SK-N-SH treated with all-trans-retinoic acid at 6 μM for 48 hours (cell line): ENCODE data around the gene LAPTM5.

Source experiments
- ATAC-seq: fragments of 200-7000 bp; cut with Tn5 transposase; 3 replicates; pipeline ENCODE4 v1.9.1; 2020; ENCODE audit warnings: mild to moderate bottlenecking, moderate library complexity
- ARNTL ChIP-seq: fragments of 450-650 bp; formaldehyde crosslinking; IDR thresholded peaks from 2 replicates; pipeline ENCODE4 v1.5.0; 2020; ENCODE audit warnings: low read depth, mild to moderate bottlenecking, moderate library complexity, borderline replicate concordance
- BACH2 ChIP-seq: fragments of 250-450 bp; sonication (Bioruptor Pico); IDR thresholded peaks from 2 replicates; pipeline ENCODE4 v1.9.0; 2021; ENCODE audit warnings: mild to moderate bottlenecking, borderline replicate concordance
- CSDC2 ChIP-seq: fragments of 250-450 bp; sonication (Bioruptor Pico); IDR thresholded peaks from 2 replicates; pipeline ENCODE4 v1.5.0; 2020; ENCODE audit warnings: mild to moderate bottlenecking, moderate library complexity
- ESRRG ChIP-seq: fragments of 250-450 bp; sonication (Bioruptor Pico); IDR thresholded peaks from 2 replicates; pipeline ENCODE4 v1.6.1; 2021; ENCODE audit warnings: mild to moderate bottlenecking
- GLIS3 ChIP-seq: fragments of 250-450 bp; sonication (Bioruptor Pico); IDR thresholded peaks from 2 replicates; pipeline ENCODE4 v1.5.0; 2020; ENCODE audit warnings: mild to moderate bottlenecking, moderate library complexity
- OSR1 ChIP-seq: fragments of 250-450 bp; sonication (Bioruptor Pico); IDR thresholded peaks from 2 replicates; pipeline ENCODE4 v1.8.0; 2022; ENCODE audit warnings: moderate library complexity, mild to moderate bottlenecking, inconsistent platforms
- PPARA ChIP-seq: fragments of 250-450 bp; sonication (Bioruptor Pico); IDR thresholded peaks from 2 replicates; pipeline ENCODE4 v1.5.0; 2020; ENCODE audit warnings: mild to moderate bottlenecking, borderline replicate concordance
- RARB ChIP-seq: fragments of 250-450 bp; sonication (Bioruptor Pico); IDR thresholded peaks from 2 replicates; pipeline ENCODE4 v1.8.0; 2021; ENCODE audit warnings: mild to moderate bottlenecking, moderate library complexity
- SNAI2 ChIP-seq: fragments of 250-450 bp; sonication (Bioruptor Pico); IDR thresholded peaks from 2 replicates; pipeline ENCODE4 v1.5.0; 2020; ENCODE audit warnings: mild to moderate bottlenecking, moderate library complexity
- TCF4 ChIP-seq: fragments of 250-450 bp; sonication (Bioruptor Pico); IDR thresholded peaks from 2 replicates; pipeline ENCODE4 v1.8.0; 2021; ENCODE audit warnings: mild to moderate bottlenecking, moderate library complexity, borderline replicate concordance
- TOX ChIP-seq: fragments of 250-450 bp; sonication (Bioruptor Pico); IDR thresholded peaks from 2 replicates; pipeline ENCODE4 v1.8.0; 2021; ENCODE audit warnings: mild to moderate bottlenecking, moderate library complexity, borderline replicate concordance
- ZC3H10 ChIP-seq: fragments of 250-450 bp; sonication (Bioruptor Pico); IDR thresholded peaks from 2 replicates; pipeline ENCODE4 v1.5.1; 2021; ENCODE audit warnings: mild to moderate bottlenecking, moderate library complexity
- ZFP3 ChIP-seq: fragments of 250-450 bp; sonication (Bioruptor Pico); IDR thresholded peaks from 2 replicates; pipeline ENCODE4 v1.5.0; 2020; ENCODE audit warnings: mild to moderate bottlenecking, moderate library complexity
- ZFP30 ChIP-seq: fragments of 450-650 bp; formaldehyde crosslinking; IDR thresholded peaks from 2 replicates; pipeline ENCODE4 v1.5.0; 2022; ENCODE audit warnings: mild to moderate bottlenecking, moderate library complexity
- ZNF565 ChIP-seq: fragments of 450-650 bp; formaldehyde crosslinking; conservative IDR thresholded peaks from 2 replicates; pipeline ENCODE4 v1.5.0; 2020; ENCODE audit warnings: low read depth, mild to moderate bottlenecking, moderate library complexity
- ZNF8 ChIP-seq: fragments of 450-650 bp; formaldehyde crosslinking; IDR thresholded peaks from 2 replicates; pipeline ENCODE4 v1.5.0; 2020; ENCODE audit warnings: mild to moderate bottlenecking, moderate library complexity
- TF ChIP-seq, protein P1 (sequence below): fragments of 250-450 bp; sonication (Bioruptor Pico); IDR thresholded peaks from 2 replicates; pipeline ENCODE4 v1.5.1; 2021; ENCODE audit warnings: mild to moderate bottlenecking, moderate library complexity
- TF ChIP-seq, protein P2 (sequence below): fragments of 250-450 bp; sonication (Bioruptor Pico); IDR thresholded peaks from 2 replicates; pipeline ENCODE4 v1.8.0; 2021; ENCODE audit warnings: low read depth, mild to moderate bottlenecking, moderate library complexity, borderline replicate concordance
- TF ChIP-seq, protein P3 (sequence below): fragments of 250-450 bp; sonication (Bioruptor Pico); IDR thresholded peaks from 2 replicates; pipeline ENCODE4 v1.8.0; 2020; ENCODE audit warnings: mild to moderate bottlenecking, moderate library complexity, borderline replicate concordance
- TF ChIP-seq, protein P4 (sequence below): fragments of 250-450 bp; sonication (Bioruptor Pico); IDR thresholded peaks from 2 replicates; pipeline ENCODE4 v1.5.1; 2020; ENCODE audit warnings: low read depth, mild to moderate bottlenecking, moderate library complexity
- TF ChIP-seq, protein P5 (sequence below): fragments of 250-450 bp; sonication (Bioruptor Pico); IDR thresholded peaks from 2 replicates; pipeline ENCODE4 v1.5.0; 2020; ENCODE audit warnings: mild to moderate bottlenecking, moderate library complexity

Gene LAPTM5

DNA sequence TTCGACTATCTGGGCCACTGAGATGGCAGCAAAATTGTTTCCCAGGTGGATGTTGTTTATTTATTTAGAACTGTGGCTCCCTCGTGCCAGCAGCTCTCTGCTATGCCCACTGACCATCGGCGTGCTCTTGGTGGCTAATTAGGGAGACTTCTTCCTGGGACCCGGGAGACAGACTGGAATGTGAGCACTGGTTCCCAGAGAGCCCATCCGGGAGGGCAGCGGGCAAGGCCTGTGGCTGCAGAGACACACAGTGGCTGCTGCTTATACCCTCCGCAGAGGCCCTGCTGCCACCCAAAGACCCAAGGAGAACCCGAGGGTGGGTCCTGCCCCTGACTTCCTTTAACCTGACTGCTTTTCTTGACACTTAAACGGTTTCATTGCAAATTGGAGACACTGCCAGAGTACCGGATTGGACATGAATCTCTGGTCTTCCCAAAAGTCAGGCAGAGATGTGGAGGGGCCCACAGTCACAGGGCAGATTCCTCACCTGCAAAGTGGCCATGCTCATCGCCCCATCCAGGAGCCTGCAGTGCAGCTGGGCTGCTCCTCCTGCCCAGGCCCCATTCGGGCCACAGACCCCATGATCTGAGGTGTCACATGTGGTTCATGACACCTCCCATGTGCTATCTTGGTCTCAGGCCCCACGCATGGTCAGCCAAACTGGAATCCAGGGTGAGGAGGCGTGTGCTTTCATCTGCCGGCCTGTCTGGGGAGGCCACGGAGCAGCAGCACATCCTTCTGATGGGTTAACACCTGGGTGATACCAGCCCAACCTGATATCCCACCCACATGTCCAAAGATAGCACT lies 28.5 kb downstream of the LAPTM5 start:
- ATAC-seq, result no peak
- TF ChIP-seq CSDC2 (CRISPR knock-in tag) (no peak), ARNTL (CRISPR knock-in tag) (no peak), PPARA (no peak), ZC3H10 (no peak), ZFP3 (no peak), SNAI2 (CRISPR knock-in tag) (no peak), RARB (CRISPR knock-in tag) (no peak)
- TF ChIP-seq, all 23 proteins: peak for 0

DNA sequence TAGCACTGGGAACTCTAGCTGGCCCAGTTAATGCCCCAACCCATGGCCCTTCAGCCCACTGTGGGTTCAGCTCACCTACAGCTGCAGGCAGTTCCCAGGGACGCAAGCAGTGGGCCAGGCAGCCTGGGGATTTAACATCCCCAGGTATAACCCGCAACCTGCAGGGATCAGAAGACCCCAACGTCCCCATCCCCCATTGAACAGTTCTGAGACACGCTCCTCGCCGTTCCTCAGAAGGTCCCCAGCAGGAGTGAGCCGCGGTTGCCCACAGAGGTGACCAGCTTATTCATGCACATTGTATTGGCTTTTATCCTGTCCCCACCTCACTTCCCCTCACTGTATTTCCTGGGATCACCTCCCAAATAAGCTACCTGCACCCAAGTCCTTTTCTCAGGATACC lies 29.2 kb downstream of the LAPTM5 start:
- TF ChIP-seq RARB (CRISPR knock-in tag) (no peak), OSR1 (CRISPR knock-in tag) (no peak), ESRRG (CRISPR knock-in tag) (no peak), BACH2 (CRISPR knock-in tag) (no peak), ZFP30 (no peak), TCF4 (CRISPR knock-in tag) (no peak)
- TF ChIP-seq, protein P1, sequence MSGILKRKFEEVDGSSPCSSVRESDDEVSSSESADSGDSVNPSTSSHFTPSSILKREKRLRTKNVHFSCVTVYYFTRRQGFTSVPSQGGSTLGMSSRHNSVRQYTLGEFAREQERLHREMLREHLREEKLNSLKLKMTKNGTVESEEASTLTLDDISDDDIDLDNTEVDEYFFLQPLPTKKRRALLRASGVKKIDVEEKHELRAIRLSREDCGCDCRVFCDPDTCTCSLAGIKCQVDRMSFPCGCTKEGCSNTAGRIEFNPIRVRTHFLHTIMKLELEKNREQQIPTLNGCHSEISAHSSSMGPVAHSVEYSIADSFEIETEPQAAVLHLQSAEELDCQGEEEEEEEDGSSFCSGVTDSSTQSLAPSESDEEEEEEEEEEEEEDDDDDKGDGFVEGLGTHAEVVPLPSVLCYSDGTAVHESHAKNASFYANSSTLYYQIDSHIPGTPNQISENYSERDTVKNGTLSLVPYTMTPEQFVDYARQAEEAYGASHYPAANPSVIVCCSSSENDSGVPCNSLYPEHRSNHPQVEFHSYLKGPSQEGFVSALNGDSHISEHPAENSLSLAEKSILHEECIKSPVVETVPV (CRISPR knock-in tag), result no peak
- TF ChIP-seq, protein P2, sequence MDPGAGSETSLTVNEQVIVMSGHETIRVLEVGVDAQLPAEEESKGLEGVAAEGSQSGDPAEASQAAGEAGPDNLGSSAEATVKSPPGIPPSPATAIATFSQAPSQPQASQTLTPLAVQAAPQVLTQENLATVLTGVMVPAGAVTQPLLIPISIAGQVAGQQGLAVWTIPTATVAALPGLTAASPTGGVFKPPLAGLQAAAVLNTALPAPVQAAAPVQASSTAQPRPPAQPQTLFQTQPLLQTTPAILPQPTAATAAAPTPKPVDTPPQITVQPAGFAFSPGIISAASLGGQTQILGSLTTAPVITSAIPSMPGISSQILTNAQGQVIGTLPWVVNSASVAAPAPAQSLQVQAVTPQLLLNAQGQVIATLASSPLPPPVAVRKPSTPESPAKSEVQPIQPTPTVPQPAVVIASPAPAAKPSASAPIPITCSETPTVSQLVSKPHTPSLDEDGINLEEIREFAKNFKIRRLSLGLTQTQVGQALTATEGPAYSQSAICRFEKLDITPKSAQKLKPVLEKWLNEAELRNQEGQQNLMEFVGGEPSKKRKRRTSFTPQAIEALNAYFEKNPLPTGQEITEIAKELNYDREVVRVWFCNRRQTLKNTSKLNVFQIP (CRISPR knock-in tag), result no peak
- TF ChIP-seq, protein P3, sequence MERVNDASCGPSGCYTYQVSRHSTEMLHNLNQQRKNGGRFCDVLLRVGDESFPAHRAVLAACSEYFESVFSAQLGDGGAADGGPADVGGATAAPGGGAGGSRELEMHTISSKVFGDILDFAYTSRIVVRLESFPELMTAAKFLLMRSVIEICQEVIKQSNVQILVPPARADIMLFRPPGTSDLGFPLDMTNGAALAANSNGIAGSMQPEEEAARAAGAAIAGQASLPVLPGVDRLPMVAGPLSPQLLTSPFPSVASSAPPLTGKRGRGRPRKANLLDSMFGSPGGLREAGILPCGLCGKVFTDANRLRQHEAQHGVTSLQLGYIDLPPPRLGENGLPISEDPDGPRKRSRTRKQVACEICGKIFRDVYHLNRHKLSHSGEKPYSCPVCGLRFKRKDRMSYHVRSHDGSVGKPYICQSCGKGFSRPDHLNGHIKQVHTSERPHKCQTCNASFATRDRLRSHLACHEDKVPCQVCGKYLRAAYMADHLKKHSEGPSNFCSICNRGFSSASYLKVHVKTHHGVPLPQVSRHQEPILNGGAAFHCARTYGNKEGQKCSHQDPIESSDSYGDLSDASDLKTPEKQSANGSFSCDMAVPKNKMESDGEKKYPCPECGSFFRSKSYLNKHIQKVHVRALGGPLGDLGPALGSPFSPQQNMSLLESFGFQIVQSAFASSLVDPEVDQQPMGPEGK (CRISPR knock-in tag), result no peak
- peak; percentile 8; the same call in 1 of the 3 replicates for ATAC-seq

DNA sequence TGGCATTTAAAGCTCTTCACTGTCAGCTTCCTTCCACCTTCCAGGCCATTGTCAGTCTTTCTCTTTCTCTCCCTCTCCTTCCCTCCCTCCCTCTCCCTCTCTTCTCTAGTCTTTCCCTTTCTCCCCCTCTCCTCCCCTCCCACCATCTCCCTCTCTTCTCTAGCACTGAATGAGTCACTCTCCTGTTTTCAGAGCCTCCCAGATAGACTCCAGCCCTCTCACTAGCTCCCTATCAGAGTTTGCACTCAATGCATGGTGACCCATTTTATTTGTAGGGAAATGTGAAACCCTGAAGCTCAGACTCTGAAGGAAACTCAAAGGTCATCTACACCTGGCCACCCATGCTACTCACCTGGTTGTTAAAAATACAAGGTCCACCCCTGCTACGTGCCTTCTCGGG lies 29.8 kb downstream of the LAPTM5 start:
- peak; percentile 89 for ATAC-seq

DNA sequence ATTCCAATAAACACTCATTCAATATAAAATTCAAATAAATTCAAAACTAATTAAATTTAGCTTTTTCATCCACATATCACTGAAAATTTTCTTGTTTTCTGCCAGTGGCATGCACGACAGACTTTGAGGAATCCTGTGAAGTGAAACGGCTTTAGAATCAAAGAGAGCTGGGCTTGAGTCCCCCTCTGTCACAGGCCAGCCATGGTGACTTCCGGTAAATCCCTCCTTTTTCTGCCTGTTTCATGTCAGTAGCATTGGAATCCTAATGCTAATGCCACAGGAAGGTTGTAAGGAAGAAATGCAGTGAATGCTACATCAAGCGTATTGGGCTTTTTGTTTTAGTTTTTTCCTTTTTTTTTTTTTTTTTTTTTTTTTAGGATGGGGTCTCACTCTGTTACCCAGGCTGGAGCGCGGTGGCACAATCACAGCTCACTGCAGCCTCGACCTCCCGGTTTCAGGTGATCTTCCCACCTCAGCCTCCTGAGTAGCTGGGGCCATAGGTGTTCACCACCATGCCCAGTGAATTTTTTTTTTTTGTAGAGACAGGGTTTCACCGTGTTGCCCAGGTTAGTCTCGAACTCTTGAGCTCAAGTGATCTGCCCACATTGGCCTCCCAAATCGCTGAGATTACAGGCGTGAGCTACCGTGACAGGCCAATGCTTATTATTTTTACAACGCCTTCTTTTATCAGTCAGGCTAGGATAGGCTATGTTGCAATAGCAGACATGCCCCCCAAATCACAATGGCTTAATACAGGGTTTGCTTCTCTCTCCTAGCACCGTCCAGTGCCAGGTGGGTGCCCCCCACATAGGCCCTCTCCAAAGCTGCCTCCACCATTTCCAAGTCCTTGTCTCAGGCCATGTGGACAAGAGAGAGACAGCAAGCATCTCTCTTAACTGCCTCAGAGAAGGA lies 30.5 kb downstream of the LAPTM5 start:
- no peak for ATAC-seq
- TF ChIP-seq GLIS3, result no peak
- TF ChIP-seq OSR1 (CRISPR knock-in tag), result no peak
- no peak for TF ChIP-seq ZNF565 (CRISPR knock-in tag)
- no peak for TF ChIP-seq ZFP3
- TF ChIP-seq, protein P4, sequence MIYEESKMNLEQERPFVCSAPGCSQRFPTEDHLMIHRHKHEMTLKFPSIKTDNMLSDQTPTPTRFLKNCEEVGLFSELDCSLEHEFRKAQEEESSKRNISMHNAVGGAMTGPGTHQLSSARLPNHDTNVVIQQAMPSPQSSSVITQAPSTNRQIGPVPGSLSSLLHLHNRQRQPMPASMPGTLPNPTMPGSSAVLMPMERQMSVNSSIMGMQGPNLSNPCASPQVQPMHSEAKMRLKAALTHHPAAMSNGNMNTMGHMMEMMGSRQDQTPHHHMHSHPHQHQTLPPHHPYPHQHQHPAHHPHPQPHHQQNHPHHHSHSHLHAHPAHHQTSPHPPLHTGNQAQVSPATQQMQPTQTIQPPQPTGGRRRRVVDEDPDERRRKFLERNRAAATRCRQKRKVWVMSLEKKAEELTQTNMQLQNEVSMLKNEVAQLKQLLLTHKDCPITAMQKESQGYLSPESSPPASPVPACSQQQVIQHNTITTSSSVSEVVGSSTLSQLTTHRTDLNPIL (CRISPR knock-in tag), result no peak
- no peak for TF ChIP-seq RARB (CRISPR knock-in tag)
- TF ChIP-seq, protein P3 (CRISPR knock-in tag), result no peak
- TF ChIP-seq, protein P5, sequence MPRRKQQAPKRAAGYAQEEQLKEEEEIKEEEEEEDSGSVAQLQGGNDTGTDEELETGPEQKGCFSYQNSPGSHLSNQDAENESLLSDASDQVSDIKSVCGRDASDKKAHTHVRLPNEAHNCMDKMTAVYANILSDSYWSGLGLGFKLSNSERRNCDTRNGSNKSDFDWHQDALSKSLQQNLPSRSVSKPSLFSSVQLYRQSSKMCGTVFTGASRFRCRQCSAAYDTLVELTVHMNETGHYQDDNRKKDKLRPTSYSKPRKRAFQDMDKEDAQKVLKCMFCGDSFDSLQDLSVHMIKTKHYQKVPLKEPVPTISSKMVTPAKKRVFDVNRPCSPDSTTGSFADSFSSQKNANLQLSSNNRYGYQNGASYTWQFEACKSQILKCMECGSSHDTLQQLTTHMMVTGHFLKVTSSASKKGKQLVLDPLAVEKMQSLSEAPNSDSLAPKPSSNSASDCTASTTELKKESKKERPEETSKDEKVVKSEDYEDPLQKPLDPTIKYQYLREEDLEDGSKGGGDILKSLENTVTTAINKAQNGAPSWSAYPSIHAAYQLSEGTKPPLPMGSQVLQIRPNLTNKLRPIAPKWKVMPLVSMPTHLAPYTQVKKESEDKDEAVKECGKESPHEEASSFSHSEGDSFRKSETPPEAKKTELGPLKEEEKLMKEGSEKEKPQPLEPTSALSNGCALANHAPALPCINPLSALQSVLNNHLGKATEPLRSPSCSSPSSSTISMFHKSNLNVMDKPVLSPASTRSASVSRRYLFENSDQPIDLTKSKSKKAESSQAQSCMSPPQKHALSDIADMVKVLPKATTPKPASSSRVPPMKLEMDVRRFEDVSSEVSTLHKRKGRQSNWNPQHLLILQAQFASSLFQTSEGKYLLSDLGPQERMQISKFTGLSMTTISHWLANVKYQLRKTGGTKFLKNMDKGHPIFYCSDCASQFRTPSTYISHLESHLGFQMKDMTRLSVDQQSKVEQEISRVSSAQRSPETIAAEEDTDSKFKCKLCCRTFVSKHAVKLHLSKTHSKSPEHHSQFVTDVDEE (CRISPR knock-in tag), result no peak
- TF ChIP-seq SNAI2 (CRISPR knock-in tag), result no peak

More for the DNA sequence above, 29.8 kb downstream of the LAPTM5 start:
- no peak for TF ChIP-seq TOX (CRISPR knock-in tag)
- TF ChIP-seq RARB (CRISPR knock-in tag), result no peak
- TF ChIP-seq ZNF8 (CRISPR knock-in tag), result no peak
